Cardiac fibroblast (primary cell): ENCODE data around the gene CENPP.

Experiments used
- DNase-seq, 2 donors: peaks; one replicate each; pipeline versions ENCODE4 v3.0.0 to v3.0.0-alpha.2; 2010; ENCODE audit warnings: low read depth in 2 of 2
- H3K4me3 ChIP-seq, 2 donors: replicated peaks in 1 of 2; 1 replicate in 1 of 2; 2 replicates in 1 of 2; pipeline ENCODE4 v1.5.1; 2011; ENCODE audit warnings: low read depth in 2 of 2, low read length in 2 of 2, mild to moderate bottlenecking in 2 of 2, moderate library complexity in 1 of 2
- CTCF ChIP-seq: IDR thresholded peaks from one replicate; pipeline ENCODE4 v1.5.1; 2011; ENCODE audit warnings: low read depth, mild to moderate bottlenecking, low read length, inconsistent platforms

Gene CENPP

GRCh38 chr9:92644278-92644677 is 318.5 kb downstream of the CENPP start:
- no peak for TF ChIP-seq CTCF
- H3K4me3 ChIP-seq = no peak overlapping the region
- DNase-seq = no peak

- no peak for TF ChIP-seq CTCF
- H3K4me3 ChIP-seq = no peak overlapping the region
- DNase-seq = no peak
These were observed 319.3 kb downstream of the CENPP start for GRCh38 chr9:92645041-92645440.

- no peak for TF ChIP-seq CTCF
- no peak overlapping the region for H3K4me3 ChIP-seq
- DNase-seq = no peak
These were observed 322.1 kb downstream of the CENPP start for GRCh38 chr9:92647671-92648473.

- no peak overlapping the region for H3K4me3 ChIP-seq
- TF ChIP-seq CTCF = no peak
- DNase-seq = no peak
These were observed 322.8 kb downstream of the CENPP start for GRCh38 chr9:92648474-92648971.

GRCh38 chr9:92649007-92649406 is 323.3 kb downstream of the CENPP start:
- no peak for DNase-seq
- no peak for TF ChIP-seq CTCF
- no peak overlapping the region for H3K4me3 ChIP-seq

- DNase-seq = no peak
- TF ChIP-seq CTCF = no peak
- no peak overlapping the region for H3K4me3 ChIP-seq
These were observed 324.5 kb downstream of the CENPP start for GRCh38 chr9:92650296-92650695.
